Measurements from ENCODE around the gene RSAD1.

- TF ChIP-seq EZH2 (IDR thresholded peaks at IDR 0.05; ENCODE audit: borderline replicate concordance, low read depth, low read length, severe bottlenecking): no peak
- no peak for TF ChIP-seq CTCF (IDR thresholded peaks at IDR 0.05; ENCODE audit: borderline replicate concordance, extremely low read depth, low read length, poor library complexity, severe bottlenecking)
Measured at GRCh38 chr17:50522766-50523165, 44.1 kb downstream of the RSAD1 start.
